T-helper 1 cell treated with Interleukin-12 subunit alpha and Interleukin-12 subunit beta and Interleukin-4 antibody, amounts not matched to agents 30 μg/mL and 1 μg/mL, for 36 hours (primary cell): ENCODE results near the gene ADAM17.
A peak's percentile ranks its signal among the peaks of the same experiment; 100 is the strongest.
"Not testable (repeated sequence)": the region's sequence is repeated elsewhere in the genome, so short reads cannot be mapped to it uniquely, and the experiment has no call there.

Experiments
- H3K27ac Mint-ChIP-seq: one replicate; pipeline ENCODE4 v1.8.0; 2021; ENCODE audit warnings: mild to moderate bottlenecking, mixed read lengths
- H3K27me3 Mint-ChIP-seq: one replicate; pipeline ENCODE4 v1.8.0; 2021; ENCODE audit warnings: low read depth, mixed read lengths
- H3K36me3 Mint-ChIP-seq: one replicate; pipeline ENCODE4 v1.8.0; 2021; ENCODE audit warnings: low read depth, mixed read lengths
- H3K4me1 Mint-ChIP-seq: one replicate; pipeline ENCODE4 v1.8.0; 2021; ENCODE audit warnings: low read depth, mixed read lengths
- H3K4me3 Mint-ChIP-seq: one replicate; pipeline ENCODE4 v1.8.0; 2021; ENCODE audit warnings: mild to moderate bottlenecking, moderate library complexity, mixed read lengths
- H3K9me3 Mint-ChIP-seq: one replicate; pipeline ENCODE4 v1.8.0; 2021; ENCODE audit warnings: mixed read lengths

Gene ADAM17

GRCh38 chr2:9578467-9579235 lies 23.0 kb upstream of the ADAM17 start:
- Mint-ChIP-seq H3K27ac (no peak overlapping the region), H3K4me1 (peaks cover 4% of the 10 kb centered on the region), H3K9me3 (no peaks in the 10 kb centered on the region)

GRCh38 chr2:9574331-9574730 lies 18.7 kb upstream of the ADAM17 start:
- Mint-ChIP-seq H3K27ac (no peak overlapping the region), H3K4me1 (peaks cover 10% of the 10 kb centered on the region), H3K27me3 (no peaks in the 10 kb centered on the region), H3K4me3 (no peak overlapping the region), H3K36me3 (no peaks in the 10 kb centered on the region), H3K9me3 (no peaks in the 10 kb centered on the region)

More at GRCh38 chr2:9578467-9579235, 23.0 kb upstream of the ADAM17 start:
- Mint-ChIP-seq H3K4me3 (no peak overlapping the region), H3K27me3 (no peaks in the 10 kb centered on the region), H3K36me3 (peaks cover 5% of the 10 kb centered on the region)

GRCh38 chr2:9573840-9574239 lies 18.2 kb upstream of the ADAM17 start:
- Mint-ChIP-seq H3K36me3 (no peaks in the 10 kb centered on the region), H3K27me3 (no peaks in the 10 kb centered on the region), H3K27ac (no peak overlapping the region), H3K9me3 (no peaks in the 10 kb centered on the region), H3K4me3 (no peak overlapping the region), H3K4me1 (peaks cover 10% of the 10 kb centered on the region)

GRCh38 chr2:9573013-9573720 lies 17.5 kb upstream of the ADAM17 start:
- Mint-ChIP-seq H3K4me1 (peaks cover 10% of the 10 kb centered on the region), H3K9me3 (no peaks in the 10 kb centered on the region), H3K27me3 (no peaks in the 10 kb centered on the region), H3K36me3 (no peaks in the 10 kb centered on the region), H3K27ac (no peak overlapping the region), H3K4me3 (no peak overlapping the region)

GRCh38 chr2:9570182-9571060 lies 14.8 kb upstream of the ADAM17 start:
- no peaks in the 10 kb centered on the region for H3K9me3 Mint-ChIP-seq
- H3K36me3 Mint-ChIP-seq, result no peaks in the 10 kb centered on the region
- H3K4me3 Mint-ChIP-seq, result no peak overlapping the region
- no peak overlapping the region for H3K27ac Mint-ChIP-seq
- H3K27me3 Mint-ChIP-seq, result no peaks in the 10 kb centered on the region
- peaks cover 11% of the 10 kb centered on the region for H3K4me1 Mint-ChIP-seq

- Mint-ChIP-seq H3K27ac (no peak overlapping the region), H3K9me3 (no peaks in the 10 kb centered on the region), H3K27me3 (no peaks in the 10 kb centered on the region), H3K4me3 (no peak overlapping the region), H3K4me1 (peaks cover 2% of the 10 kb centered on the region), H3K36me3 (no peaks in the 10 kb centered on the region)
These were observed 10.0 kb upstream of the ADAM17 start for GRCh38 chr2:9565436-9566153.

GRCh38 chr2:9560628-9561027 lies 5.0 kb upstream of the ADAM17 start:
- H3K9me3 Mint-ChIP-seq, result no peaks in the 10 kb centered on the region
- no peaks in the 10 kb centered on the region for H3K27me3 Mint-ChIP-seq
- no peak overlapping the region for H3K4me3 Mint-ChIP-seq
- peaks cover 3% of the 10 kb centered on the region for H3K36me3 Mint-ChIP-seq
- no peak overlapping the region for H3K27ac Mint-ChIP-seq
- peaks cover 16% of the 10 kb centered on the region for H3K4me1 Mint-ChIP-seq

- Mint-ChIP-seq H3K4me1 (peaks cover 26% of the 10 kb centered on the region), H3K27me3 (no peaks in the 10 kb centered on the region), H3K9me3 (no peaks in the 10 kb centered on the region), H3K4me3 (no peak overlapping the region), H3K36me3 (peaks cover 3% of the 10 kb centered on the region), H3K27ac (no peak overlapping the region)
These were observed 3.3 kb upstream of the ADAM17 start for GRCh38 chr2:9558948-9559381.

GRCh38 chr2:9556121-9556743 lies 602 bp upstream of the ADAM17 start:
- peaks cover 3% of the 10 kb centered on the region for H3K36me3 Mint-ChIP-seq
- H3K27me3 Mint-ChIP-seq, result no peaks in the 10 kb centered on the region
- H3K27ac Mint-ChIP-seq, result peak overlapping the region; percentile 96
- peaks cover 37% of the 10 kb centered on the region for H3K4me1 Mint-ChIP-seq
- peak overlapping the region; percentile 95 for H3K4me3 Mint-ChIP-seq
- no peaks in the 10 kb centered on the region for H3K9me3 Mint-ChIP-seq

- Mint-ChIP-seq H3K27me3 (no peaks in the 10 kb centered on the region), H3K36me3 (peaks cover 3% of the 10 kb centered on the region), H3K4me3 (peak overlapping the region; percentile 95), H3K4me1 (peaks cover 41% of the 10 kb centered on the region), H3K9me3 (no peaks in the 10 kb centered on the region), H3K27ac (peak overlapping the region; percentile 85)
These were observed 721 bp downstream of the ADAM17 start for GRCh38 chr2:9554921-9555296.

- Mint-ChIP-seq H3K27ac (peak overlapping the region; percentile 71), H3K27me3 (no peaks in the 10 kb centered on the region), H3K36me3 (no peaks in the 10 kb centered on the region), H3K4me1 (peaks cover 49% of the 10 kb centered on the region), H3K4me3 (peak overlapping the region; percentile 35), H3K9me3 (no peaks in the 10 kb centered on the region)
These were observed 3.1 kb downstream of the ADAM17 start for GRCh38 chr2:9552219-9553178.

GRCh38 chr2:9550859-9551391 lies 4.7 kb downstream of the ADAM17 start:
- H3K27ac Mint-ChIP-seq, result peak overlapping the region; percentile 47
- not testable (repeated sequence) for H3K9me3 Mint-ChIP-seq, H3K36me3 Mint-ChIP-seq, H3K4me3 Mint-ChIP-seq, H3K27me3 Mint-ChIP-seq
- H3K4me1 Mint-ChIP-seq, result peaks cover 48% of the 10 kb centered on the region

- H3K9me3 Mint-ChIP-seq, result no peaks in the 10 kb centered on the region
- peaks cover 45% of the 10 kb centered on the region for H3K4me1 Mint-ChIP-seq
- H3K36me3 Mint-ChIP-seq, result no peaks in the 10 kb centered on the region
- no peak overlapping the region for H3K27ac Mint-ChIP-seq
- H3K4me3 Mint-ChIP-seq, result no peak overlapping the region
- H3K27me3 Mint-ChIP-seq, result no peaks in the 10 kb centered on the region
These were observed 6.2 kb downstream of the ADAM17 start for GRCh38 chr2:9549420-9549819.
